HG03439 (cell line): ENCODE results near the gene ANKS1B.

Experiments used
- ATAC-seq: cut with Tn5 transposase; IDR thresholded peaks from one replicate; pipeline ENCODE4 v1.9.1; 2021; ENCODE audit warnings: mild to moderate bottlenecking, moderate library complexity; ENCODE audit not compliant: unreplicated experiment

Gene ANKS1B

DNA sequence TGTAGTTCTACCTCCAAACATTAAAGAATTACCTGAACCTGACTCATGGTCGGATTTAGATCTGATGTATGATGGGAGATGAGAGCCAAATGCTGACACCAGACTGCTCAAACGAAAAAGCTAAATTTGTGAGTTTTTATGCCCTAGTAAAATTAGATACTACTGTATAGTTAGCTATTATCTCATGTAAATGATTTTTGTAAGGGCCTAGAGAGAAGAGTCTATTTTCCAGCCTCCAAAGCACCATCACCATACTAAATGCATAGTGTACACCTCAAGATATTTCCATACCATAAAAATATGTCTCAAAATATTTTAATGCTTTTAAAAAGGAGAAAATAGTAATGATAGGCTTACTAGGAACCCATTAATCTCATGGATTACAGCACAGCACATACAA is 18.3 kb downstream of the ANKS1B start:
- ATAC-seq, result no peak

DNA sequence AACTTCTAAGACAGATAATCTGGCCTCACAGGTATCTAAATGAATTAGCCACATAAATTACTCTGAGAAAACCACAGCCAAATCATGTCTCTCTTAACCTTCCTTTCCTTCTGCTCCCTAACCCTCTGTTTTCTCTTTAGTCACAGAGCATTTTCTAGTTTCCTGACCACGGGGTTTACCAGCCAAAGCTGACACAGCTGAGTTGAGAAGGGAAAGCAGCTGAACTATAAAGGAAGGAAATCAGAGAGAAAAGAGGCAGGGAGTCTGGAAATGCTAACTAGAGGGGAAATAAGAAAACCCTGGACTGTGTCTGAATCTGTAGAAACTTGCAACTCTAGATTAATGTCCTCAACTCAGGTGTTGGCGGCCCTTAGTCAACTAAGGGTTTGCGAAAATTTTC is 24.4 kb downstream of the ANKS1B start:
- ATAC-seq, result no peak

- no peak for ATAC-seq
These were observed 25.1 kb downstream of the ANKS1B start for GRCh38 chr12:99959549-99960170.

GRCh38 chr12:99957866-99958466 is 26.8 kb downstream of the ANKS1B start:
- no peak for ATAC-seq

GRCh38 chr12:99954724-99955123 is 30.0 kb downstream of the ANKS1B start:
- no peak for ATAC-seq

DNA sequence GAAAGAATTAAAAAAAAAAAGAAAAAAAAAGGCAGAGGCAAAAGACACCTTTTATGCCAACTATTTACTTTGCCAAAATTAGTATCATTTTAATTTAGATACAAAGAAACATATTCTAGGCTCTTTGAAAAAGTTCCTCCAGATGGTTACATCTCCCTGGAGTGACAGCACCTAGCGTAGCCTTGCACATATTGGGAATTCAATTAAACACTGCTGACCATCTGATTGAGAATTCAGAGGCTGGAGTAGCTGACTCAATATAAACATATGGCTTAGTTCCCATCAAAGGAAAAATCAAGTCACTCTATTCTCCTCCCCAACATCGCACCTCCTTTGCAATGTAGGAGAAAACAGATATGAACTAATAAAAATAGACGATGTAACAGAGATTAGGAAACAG is 36.4 kb downstream of the ANKS1B start:
- ATAC-seq, result no peak

GRCh38 chr12:99946131-99946530 is 38.6 kb downstream of the ANKS1B start:
- no peak for ATAC-seq

DNA sequence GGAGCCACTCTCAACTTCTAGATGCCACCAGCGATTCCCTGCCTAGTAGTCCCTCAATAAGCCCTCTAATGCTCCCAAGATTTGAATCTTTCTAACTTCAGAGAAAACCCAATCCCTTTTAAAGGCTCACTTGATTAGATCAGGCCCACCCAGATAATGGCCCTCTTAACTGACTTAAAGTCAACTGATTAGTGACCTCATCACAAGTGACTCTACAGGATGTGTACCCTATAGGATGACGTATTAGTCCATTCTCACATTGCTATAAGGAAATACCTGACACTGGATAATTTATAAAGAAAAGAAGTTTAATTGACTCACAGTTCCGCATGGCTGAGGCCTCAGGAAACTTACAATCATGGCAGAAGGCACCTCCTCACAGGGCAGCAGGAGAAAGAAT is 49.1 kb downstream of the ANKS1B start:
- ATAC-seq, result no peak

DNA sequence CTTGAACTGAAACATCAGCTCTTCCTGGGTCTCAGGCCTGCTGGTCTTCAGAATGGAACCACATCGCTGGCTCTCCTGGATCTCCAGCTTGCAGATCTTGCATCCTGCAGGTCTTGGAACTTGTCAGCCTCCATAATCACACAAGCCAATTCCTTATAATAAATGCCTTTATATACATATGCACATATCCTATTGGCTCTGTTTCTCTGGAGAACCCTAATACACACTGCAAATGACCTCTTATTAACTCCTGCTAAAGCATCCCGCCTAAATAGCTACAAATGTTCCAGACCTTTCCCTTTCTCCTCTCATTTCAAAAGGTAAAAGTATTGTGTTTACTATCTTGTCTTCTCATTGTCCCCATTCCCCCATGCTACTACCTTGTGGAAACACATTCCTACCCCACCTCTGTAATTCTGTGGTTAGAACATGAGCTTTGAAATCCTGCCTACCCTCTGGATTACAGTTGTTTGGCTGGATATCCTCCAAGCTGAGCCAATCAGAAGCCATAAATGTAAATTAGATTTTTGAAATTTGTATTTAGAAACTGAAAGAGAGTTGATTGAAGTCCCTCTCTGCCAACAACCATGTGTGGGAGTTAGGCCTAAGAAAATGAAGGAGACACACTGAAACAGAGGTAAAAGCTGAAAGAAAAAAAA is 58.1 kb downstream of the ANKS1B start:
- ATAC-seq, result no peak

DNA sequence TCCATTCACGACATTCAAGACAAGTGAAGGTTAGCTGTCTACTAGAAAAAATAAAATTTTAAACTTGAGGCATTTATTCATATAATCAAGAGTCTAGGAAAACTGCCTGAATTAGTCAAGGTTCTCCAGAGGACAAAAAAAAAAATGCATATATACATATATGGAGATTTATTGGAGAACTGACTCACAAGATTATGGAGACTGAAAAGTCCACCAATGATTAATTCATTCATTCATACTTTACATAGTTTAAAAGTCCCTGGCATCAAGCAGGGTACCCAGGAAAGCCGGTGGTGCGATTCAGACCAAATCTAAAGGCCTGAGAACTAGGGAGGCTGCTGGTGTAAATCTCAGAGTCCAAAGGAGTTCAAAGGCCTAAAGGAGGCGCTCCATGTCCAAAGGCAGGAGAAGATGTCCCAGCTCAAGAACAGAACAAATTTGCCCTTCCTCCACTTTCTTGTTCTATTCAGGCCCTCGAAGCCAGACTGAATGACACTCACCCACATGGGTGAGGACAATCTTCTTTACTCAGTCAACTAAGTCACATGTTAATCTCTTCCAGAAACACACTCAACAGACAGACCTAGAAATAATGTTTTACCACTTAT is 64.3 kb downstream of the ANKS1B start:
- ATAC-seq, result no peak

GRCh38 chr12:99917711-99918402 is 66.9 kb downstream of the ANKS1B start:
- ATAC-seq, result no peak

GRCh38 chr12:99916555-99916954 is 68.2 kb downstream of the ANKS1B start:
- no peak for ATAC-seq

DNA sequence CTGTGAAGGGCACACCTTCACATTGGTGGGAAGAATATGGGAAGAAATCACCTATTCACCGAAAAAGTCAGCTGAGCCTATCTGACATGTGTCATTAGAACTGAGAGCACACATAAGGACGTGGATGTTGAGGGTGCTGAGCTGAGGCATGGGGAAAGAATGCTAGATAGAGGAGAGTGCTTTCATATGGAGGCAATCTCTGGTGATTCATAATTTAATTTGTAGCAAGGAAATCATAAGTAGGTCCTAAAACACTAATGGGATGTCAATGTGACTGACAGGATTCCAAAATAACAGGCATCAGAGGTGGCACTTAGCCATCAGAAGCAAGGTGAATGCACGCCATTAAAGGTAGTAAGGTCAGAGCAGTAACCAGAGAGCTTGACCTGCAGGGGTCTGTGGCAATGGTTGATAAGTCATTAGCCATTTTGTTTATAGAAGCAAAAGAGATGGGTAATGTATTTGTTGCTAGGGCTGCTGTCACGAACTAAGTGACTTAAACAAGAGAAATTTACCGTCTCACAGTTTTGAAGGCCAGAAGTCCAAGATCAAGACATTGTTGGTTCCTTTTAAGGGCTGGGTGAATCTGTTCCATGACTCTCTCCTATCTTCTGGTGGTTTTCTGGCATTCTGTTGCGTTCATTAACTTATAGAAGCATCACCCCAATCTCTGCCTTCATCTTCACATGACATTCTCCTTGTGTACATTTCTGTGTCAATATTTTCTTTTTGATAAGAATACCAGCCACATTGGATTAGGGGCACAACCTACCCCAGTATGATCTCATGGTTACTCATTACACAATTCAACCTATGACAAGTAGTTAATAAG is 69.3 kb downstream of the ANKS1B start:
- no peak for ATAC-seq

DNA sequence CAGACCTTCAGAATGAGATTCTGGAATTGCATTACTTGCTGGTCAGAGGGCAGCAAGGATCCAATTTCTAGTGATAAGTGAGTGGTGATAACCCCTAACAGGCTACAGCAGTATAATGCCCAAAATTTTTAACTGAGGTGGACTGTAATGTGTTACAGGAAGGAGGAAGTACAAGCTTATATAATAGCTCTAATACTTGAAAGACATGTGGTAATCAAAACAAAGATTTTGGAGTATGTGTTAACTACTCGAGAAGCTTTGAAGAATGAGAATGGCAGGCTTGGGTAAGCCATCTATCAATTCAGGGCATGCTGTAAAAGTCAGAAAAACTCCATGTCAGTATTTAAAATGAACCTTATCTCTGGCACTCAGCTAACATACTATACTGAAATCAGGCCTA is 70.5 kb downstream of the ANKS1B start:
- ATAC-seq, result no peak

DNA sequence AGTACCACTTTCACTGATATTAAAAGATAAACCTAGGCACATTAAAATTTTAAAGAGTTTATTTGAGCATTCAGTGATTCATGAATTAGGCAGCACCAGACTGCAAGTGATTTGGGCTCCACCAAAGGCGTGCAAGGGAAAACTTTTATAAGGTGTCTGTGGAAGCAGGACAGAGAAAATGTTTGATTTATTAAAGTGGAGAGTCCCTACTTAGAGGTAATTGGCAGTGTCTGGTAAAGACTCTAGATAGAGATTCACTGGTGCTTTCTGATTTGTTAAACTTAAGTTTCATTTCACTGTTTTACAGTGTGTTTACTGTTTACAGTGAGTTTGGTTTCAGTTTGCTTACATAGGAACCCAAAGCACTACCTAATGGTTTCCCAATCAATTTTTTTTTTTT is 72.8 kb downstream of the ANKS1B start:
- peak; percentile 94 for ATAC-seq

GRCh38 chr12:99911081-99911480 is 73.7 kb downstream of the ANKS1B start:
- ATAC-seq, result no peak

- no peak for ATAC-seq
These were observed 74.4 kb downstream of the ANKS1B start for GRCh38 chr12:99910342-99910741.

- no peak for ATAC-seq
These were observed 77.8 kb downstream of the ANKS1B start for GRCh38 chr12:99906786-99907579.

DNA sequence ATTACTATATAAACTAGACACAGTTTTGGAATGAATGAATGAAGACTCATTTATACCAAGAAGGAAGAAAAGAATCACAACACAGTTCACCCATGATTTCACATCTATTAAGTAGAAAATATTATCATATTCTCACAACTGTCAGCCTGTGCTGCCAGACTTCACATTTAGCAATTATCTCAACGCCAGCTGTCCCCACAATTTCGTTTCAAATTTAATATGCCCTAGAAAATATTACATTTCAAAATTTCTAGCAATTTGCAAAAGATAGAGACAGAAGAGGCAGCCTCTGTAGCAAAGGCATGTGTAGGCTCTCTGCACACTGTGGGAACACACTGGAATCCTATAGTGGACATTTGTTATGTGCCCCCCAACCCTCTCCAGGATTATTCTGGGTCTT is 83.6 kb downstream of the ANKS1B start:
- no peak for ATAC-seq

- ATAC-seq, result no peak
These were observed 86.1 kb downstream of the ANKS1B start for GRCh38 chr12:99898645-99899044.
